CD8-positive, alpha-beta T cell (primary cell): ENCODE measurements around the gene GCC2. TPM values are rescaled to one million over a fixed set of nuclear protein-coding genes. Genes with fewer than 3 reads are reported as not detected.

Source experiments
- total RNA-seq, 46 experiments: library from RNA in 2 of 46; stranded (reverse) in 2 of 46; gene quantifications; one replicate each; pipeline ENCODE4 v1.2.3 and lab custom pipeline; 2021 to 2026

Gene GCC2
- total RNA-seq, 2 experiments from 2014 or later, result 147 to 157 TPM

Other genes starting within 250 kb of the GCC2 start
- not detected for gene SULT1C3, start 209.2 kb upstream of the GCC2 start, total RNA-seq
- gene SULT1C2, start 160.3 kb upstream of the GCC2 start, total RNA-seq, result not detected
- gene SULT1C4, start 71.3 kb upstream of the GCC2 start, total RNA-seq, result not detected
- 10 to 100 TPM; 10.1 to 10.6 TPM for gene LIMS1, start 85.3 kb downstream of the GCC2 start, total RNA-seq